HCEC 1CT (cell line): ENCODE measurements around the gene PSAP.

Experiments
- DNase-seq: peaks from one replicate; pipeline ENCODE4 v3.0.0-alpha.2; 2017

PSAP gene

GRCh38 chr10:71844084-71844483 lies 7.0 kb downstream of the PSAP start:
- no peak for DNase-seq

- no peak for DNase-seq
These were observed 8.0 kb downstream of the PSAP start for GRCh38 chr10:71842856-71843686.

GRCh38 chr10:71842422-71842821 lies 8.6 kb downstream of the PSAP start:
- no peak for DNase-seq

GRCh38 chr10:71840958-71841335 lies 10.1 kb downstream of the PSAP start:
- no peak for DNase-seq

- peak; percentile 52 for DNase-seq
These were observed 10.7 kb downstream of the PSAP start for GRCh38 chr10:71840177-71840957.

GRCh38 chr10:71838264-71839211 lies 12.5 kb downstream of the PSAP start:
- peak; percentile 61 for DNase-seq

GRCh38 chr10:71837098-71837827 lies 13.8 kb downstream of the PSAP start:
- DNase-seq: no peak

GRCh38 chr10:71836596-71836974 lies 14.5 kb downstream of the PSAP start:
- DNase-seq: no peak

GRCh38 chr10:71835671-71836595 lies 15.1 kb downstream of the PSAP start:
- peak; percentile 9 for DNase-seq

GRCh38 chr10:71834343-71834674 lies 16.7 kb downstream of the PSAP start:
- no peak for DNase-seq

GRCh38 chr10:71833451-71834342 lies 17.4 kb downstream of the PSAP start:
- DNase-seq: no peak

GRCh38 chr10:71832967-71833366 lies 18.1 kb downstream of the PSAP start:
- no peak for DNase-seq

GRCh38 chr10:71831646-71832552 lies 19.2 kb downstream of the PSAP start:
- DNase-seq: peak; percentile 61

GRCh38 chr10:71830726-71831125 lies 20.3 kb downstream of the PSAP start:
- DNase-seq: no peak

- no peak for DNase-seq
These were observed 21.2 kb downstream of the PSAP start for GRCh38 chr10:71829896-71830295.

GRCh38 chr10:71829171-71829570 lies 21.9 kb downstream of the PSAP start:
- DNase-seq: no peak

GRCh38 chr10:71828702-71829101 lies 22.3 kb downstream of the PSAP start:
- no peak for DNase-seq

GRCh38 chr10:71827852-71828251 lies 23.2 kb downstream of the PSAP start:
- no peak for DNase-seq

- DNase-seq: no peak
These were observed 25.8 kb downstream of the PSAP start for GRCh38 chr10:71825217-71825616.
